ENCODE data around the gene SFXN5. TPM values are rescaled to one million over a fixed set of nuclear protein-coding genes. Genes with fewer than 3 reads are reported as not detected.

SFXN5 gene
- total RNA-seq, 1 experiment from 2014 or later, result 23.9 TPM

DNA sequence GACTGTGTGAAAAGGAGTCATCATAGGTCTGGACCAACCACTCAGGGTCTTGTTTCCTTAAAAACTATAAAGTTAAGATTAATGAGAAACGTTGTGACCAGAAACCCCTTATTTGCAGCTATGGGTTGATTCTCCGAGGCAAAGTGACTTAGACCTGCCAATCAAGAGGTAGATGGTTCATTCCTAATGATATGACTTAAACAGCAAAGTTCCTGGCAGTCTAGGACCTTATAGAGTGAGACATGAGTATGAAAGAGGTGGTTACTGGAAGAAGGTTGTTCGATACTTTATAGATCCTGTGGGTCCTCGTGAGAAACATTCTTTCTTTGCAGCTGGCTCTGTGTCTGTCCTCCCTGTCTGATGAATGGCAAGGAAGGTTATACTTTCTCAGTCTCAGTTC lies 8.0 kb downstream of the SFXN5 start:
- Histone ChIP-seq H3K36me3 (replicated peaks; ENCODE audit: control insufficient read depth, insufficient read depth, low read length) (no peaks in the 10 kb centered on the region; the same call in 1 of the 2 replicates), H3K4me3 (ENCODE audit: insufficient read depth, low read depth, low read length) (no peak overlapping the region), H3K27me3 (ENCODE audit: control insufficient read depth, insufficient read depth, low read length) (no peaks in the 10 kb centered on the region)
- DNase-seq, result no peak

DNA sequence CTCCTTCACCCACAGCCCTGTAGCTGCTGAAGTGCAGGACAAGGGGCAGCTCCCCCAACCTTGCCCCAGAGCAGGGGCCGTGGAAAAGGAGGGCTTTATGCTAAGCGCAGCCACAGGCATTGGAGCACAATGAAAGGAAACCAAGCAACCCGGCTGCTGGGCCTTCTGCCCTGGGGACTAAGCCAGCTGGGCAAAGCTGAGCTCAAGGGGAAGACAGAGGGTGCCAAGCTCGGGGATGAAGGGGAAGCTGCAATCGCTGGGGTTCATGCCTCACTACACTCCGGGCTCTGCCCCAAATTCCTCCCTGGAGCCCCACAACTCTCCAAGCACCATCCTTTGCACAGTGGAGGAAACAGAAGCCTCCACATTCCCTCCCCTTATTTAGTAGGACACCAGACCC lies 12.4 kb downstream of the SFXN5 start:
- no peak overlapping the region for H3K4me3 ChIP-seq (ENCODE audit: insufficient read depth, low read depth, low read length)
- no peaks in the 10 kb centered on the region for H3K27me3 ChIP-seq (ENCODE audit: control insufficient read depth, insufficient read depth, low read length)
- DNase-seq, result no peak
- H3K36me3 ChIP-seq (replicated peaks; ENCODE audit: control insufficient read depth, insufficient read depth, low read length), result peaks cover 3% of the 10 kb centered on the region

DNA sequence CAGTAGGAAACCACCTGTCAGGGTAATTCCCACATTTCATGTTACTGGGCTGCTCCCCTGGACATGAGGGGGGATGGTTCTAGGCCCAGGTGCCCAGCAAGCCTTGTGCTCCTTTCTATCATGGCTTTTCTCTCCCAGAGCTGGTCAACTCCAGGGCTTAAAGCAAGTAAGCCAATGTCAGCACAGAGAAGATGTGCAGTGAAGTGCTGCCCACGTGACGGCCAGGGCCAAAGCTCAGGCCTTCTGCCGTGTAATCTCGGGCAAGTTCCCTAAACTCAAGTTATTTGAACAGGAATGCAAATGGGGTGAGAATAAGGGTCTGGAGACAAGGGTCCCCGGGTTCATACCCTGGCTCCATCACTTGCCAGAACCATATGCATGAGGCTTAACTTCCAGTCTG lies 16.5 kb downstream of the SFXN5 start:
- no peak for DNase-seq
- Histone ChIP-seq H3K36me3 (replicated peaks; ENCODE audit: control insufficient read depth, insufficient read depth, low read length) (peaks cover 3% of the 10 kb centered on the region), H3K27me3 (ENCODE audit: control insufficient read depth, insufficient read depth, low read length) (no peaks in the 10 kb centered on the region), H3K4me3 (ENCODE audit: insufficient read depth, low read depth, low read length) (no peak overlapping the region)

DNA sequence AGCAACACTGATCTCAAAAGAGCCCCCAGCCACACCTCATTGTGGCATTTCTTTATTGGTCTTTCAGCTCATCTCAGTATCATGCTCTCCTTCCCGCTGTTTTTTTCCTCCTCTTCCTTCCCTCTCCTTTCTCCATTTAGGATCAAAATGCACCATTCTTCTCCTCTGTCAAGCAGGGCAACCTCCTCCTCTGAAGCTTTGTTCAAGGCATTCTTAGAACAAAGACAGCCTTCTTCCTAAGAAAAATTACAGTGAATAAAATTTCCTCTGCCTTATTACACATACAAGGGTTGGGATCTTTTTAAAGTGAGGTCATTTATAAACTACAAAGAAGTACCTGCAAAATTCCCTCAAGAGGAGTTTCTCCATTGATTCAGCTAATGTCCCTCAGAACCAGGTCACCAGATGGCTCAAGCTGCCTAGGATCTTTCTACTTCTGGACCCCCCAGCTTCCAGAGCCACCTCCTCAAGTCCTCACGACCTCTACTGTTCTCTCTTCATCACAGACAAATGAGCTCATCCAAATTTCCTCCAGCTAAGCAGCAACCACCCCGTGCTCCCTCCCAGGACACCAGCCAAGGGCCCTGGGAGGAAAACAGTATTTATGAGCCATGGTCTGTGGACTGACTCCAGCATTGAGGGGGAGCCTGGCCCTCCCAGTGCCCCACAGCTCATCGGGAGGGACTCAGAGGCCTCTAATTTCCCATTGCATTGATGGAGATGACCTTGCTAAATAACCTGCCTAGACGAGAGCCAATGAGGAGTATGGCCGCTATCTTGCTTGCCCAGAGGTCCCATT lies 18.0 kb downstream of the SFXN5 start:
- H3K27me3 ChIP-seq (ENCODE audit: control insufficient read depth, insufficient read depth, low read length), result no peaks in the 10 kb centered on the region
- DNase-seq, result no peak
- H3K4me3 ChIP-seq (ENCODE audit: insufficient read depth, low read depth, low read length), result no peak overlapping the region
- peaks cover 3% of the 10 kb centered on the region for H3K36me3 ChIP-seq (replicated peaks; ENCODE audit: control insufficient read depth, insufficient read depth, low read length)

DNA sequence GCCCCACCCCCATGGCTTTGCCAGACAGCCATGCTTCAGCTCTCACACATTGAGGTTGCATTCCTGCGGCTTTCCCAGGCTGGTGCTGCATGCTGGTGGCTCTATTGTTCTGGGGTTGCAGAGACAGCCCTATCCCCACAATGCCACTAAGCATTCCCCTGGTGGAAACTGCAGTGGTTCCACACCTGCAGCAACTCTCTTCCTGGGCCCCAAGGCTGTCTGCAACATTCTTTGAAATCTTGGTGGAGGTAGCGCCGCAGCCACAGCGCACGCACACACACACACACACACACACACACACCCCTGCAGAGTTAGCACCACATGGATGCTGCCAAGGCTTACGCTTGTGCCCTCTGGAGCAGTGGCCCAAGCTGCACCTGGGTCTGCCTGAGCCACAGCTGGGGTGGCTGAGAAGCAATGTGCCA lies 21.4 kb downstream of the SFXN5 start:
- no peak overlapping the region for H3K4me3 ChIP-seq (ENCODE audit: insufficient read depth, low read depth, low read length)
- H3K36me3 ChIP-seq (replicated peaks; ENCODE audit: control insufficient read depth, insufficient read depth, low read length), result no peaks in the 10 kb centered on the region
- peak; percentile 54 for DNase-seq
- H3K27me3 ChIP-seq (ENCODE audit: control insufficient read depth, insufficient read depth, low read length), result no peaks in the 10 kb centered on the region

DNA sequence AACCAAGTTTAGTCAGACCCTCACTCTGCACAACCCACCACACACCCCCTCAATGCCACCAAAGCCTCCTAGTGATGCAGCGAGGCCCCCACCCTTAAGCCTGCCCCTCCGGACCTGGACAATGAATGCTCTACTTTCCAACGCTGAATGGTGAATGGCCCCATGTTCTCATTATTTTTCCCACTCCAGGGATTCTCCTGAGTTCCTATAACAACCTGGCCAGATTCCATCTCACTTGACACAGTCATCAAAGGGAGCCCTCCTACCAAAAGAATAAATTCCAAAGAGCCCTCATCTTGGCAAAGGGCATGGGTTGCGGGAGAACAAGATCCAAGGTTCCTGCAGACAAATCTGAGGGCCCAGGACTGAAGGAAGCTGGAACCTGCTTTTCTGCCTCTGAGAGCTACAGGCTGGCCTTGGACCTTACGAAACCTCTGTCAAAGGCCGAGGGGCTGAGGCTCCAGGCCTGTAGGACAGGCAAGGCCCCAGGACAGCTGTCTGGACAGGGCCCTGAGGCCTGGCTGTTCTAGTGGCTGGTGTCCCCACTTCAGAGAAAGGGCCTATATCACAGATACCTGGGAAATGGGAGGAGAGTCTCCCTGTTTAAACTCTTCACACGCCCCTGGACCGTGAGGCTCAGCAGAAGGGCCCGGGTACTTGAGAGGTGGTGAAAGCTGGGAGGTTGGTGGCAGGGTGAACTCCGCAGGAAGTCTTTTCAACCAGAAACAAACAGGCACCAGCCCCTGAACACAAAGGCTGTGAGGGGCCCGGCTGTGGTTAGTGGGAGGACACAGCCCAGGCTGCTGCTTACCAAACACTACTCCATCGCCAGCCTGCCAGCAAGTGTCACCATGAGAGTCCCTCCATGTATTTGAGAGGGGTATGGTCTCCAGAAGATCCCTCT lies 27.3 kb downstream of the SFXN5 start:
- no peak overlapping the region for H3K4me3 ChIP-seq (ENCODE audit: insufficient read depth, low read depth, low read length)
- no peaks in the 10 kb centered on the region for H3K27me3 ChIP-seq (ENCODE audit: control insufficient read depth, insufficient read depth, low read length)
- H3K36me3 ChIP-seq (replicated peaks; ENCODE audit: control insufficient read depth, insufficient read depth, low read length), result no peaks in the 10 kb centered on the region
- DNase-seq, result no peak

DNA sequence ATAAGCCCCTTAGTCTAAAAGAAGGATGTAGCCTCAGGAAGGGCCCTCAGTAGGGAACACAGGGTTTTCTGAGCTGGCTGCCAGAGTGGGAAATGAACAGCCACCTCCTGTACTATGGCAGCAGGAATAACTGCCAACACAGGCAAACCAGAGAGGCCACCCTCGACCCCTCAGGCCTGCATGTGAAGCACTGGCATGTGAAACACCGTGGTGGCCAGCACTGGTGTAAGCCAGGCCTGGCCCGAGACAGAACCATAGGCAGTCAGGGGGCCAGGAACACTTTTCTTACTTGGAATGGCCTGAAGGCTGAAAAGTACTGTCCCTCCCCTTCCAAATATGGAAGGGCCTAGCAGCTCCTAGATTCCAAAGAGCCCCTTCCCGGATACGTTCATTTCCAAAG lies 28.2 kb downstream of the SFXN5 start:
- Histone ChIP-seq H3K27me3 (ENCODE audit: control insufficient read depth, insufficient read depth, low read length) (no peaks in the 10 kb centered on the region), H3K4me3 (ENCODE audit: insufficient read depth, low read depth, low read length) (no peak overlapping the region), H3K36me3 (replicated peaks; ENCODE audit: control insufficient read depth, insufficient read depth, low read length) (no peaks in the 10 kb centered on the region)
- DNase-seq, result no peak

DNA sequence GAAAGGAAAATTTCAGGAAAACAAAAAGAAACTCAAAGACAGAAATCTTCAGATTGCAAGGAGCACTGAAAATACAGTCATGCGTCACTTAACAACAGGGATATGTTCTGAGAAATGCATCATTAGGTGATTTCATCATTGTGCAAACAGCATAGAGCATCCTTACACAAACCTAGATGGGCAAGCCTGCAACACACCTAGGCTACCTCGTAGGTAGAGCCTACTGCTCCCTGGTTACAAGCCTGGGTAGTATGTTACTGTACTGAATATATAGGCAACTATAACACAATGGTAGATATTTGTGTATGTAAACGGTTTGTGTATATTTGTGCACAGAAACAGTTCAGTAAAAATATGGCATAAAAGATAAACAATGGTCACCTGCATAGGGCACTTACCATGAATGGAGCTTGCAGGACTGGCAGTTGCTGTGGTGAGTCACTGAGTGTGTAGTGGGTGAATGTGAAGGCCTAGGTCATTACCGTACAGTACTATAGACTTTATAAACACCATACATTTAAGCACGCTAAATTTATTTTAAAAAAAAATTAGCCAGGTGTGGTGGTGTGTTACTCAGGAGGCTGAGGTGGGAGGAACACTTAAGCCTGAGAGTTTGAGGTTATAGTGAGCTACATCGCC lies 33.4 kb downstream of the SFXN5 start:
- Histone ChIP-seq H3K4me3 (ENCODE audit: insufficient read depth, low read depth, low read length) (no peak overlapping the region), H3K36me3 (replicated peaks; ENCODE audit: control insufficient read depth, insufficient read depth, low read length) (no peaks in the 10 kb centered on the region), H3K27me3 (ENCODE audit: control insufficient read depth, insufficient read depth, low read length) (no peaks in the 10 kb centered on the region)
- DNase-seq, result no peak

DNA sequence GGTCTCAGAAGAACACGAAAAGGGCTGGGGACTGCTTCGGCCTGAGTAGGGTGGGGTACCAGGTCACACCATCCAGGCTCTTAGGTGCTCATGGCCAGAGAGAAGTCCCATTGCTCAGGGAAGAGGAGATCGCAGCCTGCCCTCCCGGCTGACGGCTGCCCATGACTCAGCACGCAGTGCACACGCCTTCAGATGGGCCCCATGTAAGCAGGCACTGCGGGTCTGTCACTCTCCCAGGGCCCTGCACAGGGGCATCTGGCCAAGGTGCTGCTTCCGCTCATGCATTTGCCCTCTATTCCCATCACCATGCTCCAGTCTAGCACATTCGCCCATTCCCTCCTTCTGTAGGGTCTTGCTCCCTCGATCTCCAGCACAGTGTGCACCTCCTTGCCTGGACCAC lies 34.7 kb downstream of the SFXN5 start:
- no peak for DNase-seq

DNA sequence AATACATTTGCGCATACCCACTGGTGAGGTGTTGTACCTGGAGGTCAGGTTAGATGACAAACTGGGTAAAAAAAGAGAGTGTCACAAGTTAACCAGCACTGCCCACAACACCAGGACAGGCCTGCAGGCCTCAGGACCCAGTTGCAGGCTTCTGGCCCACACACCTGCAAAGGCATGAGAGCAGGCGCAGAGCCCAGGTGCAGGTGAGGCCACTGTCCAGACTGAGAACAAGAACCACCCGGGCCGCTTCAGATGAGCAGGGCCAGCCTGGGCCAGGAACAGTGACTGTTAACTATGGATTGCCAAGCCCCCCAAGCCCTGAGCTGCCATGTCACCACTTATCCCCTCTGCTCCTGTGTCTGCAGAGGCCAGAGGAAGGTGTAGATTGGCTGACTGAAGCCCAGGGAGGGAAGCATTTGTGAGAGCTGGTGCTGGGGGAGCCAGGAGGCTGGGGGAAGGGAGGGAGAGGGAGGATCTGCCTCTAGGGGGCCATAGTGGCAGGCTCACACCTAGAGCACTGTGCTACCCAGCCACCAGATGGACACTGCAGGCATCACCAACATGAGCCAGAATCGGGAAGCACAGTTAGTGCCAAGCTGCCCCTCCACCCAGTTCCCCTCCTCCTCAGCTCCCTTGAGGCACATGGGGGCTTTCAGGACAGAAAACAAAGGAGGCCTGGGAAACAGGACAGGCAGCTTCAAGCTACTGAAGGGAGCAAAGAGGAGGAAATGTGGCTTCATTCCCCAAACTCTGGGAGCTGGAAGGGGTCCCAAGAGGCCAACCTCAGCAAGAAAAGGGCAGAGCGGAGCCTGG lies 35.4 kb downstream of the SFXN5 start:
- Histone ChIP-seq H3K27me3 (ENCODE audit: control insufficient read depth, insufficient read depth, low read length) (no peaks in the 10 kb centered on the region), H3K36me3 (replicated peaks; ENCODE audit: control insufficient read depth, insufficient read depth, low read length) (no peaks in the 10 kb centered on the region), H3K4me3 (ENCODE audit: insufficient read depth, low read depth, low read length) (no peak overlapping the region)
- peak; percentile 79 for DNase-seq

More for the DNA sequence above, 34.7 kb downstream of the SFXN5 start:
- Histone ChIP-seq H3K27me3 (ENCODE audit: control insufficient read depth, insufficient read depth, low read length) (no peaks in the 10 kb centered on the region), H3K4me3 (ENCODE audit: insufficient read depth, low read depth, low read length) (no peak overlapping the region), H3K36me3 (replicated peaks; ENCODE audit: control insufficient read depth, insufficient read depth, low read length) (no peaks in the 10 kb centered on the region)

DNA sequence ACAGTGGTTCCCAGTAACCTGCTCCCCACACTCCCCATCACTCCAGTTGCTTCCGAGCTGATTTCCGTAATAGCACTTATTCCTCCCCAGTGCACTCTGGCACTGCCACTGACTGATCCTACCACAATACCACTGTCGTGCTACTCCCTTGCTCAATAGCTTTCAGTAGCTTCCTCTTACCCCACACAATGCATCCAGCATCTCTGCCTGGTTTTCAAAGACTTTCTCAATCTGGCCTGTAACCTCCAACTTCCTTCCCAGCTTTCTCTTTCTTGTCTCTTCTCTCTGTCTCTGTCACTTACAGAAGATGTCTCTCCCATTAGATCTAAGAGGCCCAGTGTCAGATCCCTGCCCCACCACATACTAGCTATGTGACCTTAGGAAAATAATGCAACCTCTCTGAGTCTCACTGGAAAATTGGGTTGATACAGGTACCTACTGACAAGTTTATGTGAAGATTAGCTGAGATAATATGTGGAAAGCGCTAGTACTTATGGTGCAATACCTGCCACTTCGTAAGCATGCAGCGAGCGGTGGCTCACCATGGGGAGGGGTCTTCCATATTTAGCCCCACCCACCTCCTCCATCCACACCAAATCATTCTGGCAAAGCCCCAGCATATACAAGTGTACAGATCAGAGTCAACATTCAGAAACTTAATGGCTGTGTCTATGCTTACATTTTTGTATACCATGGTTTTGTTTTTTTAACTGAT lies 36.7 kb downstream of the SFXN5 start:
- Histone ChIP-seq H3K4me3 (ENCODE audit: insufficient read depth, low read depth, low read length) (no peak overlapping the region), H3K27me3 (ENCODE audit: control insufficient read depth, insufficient read depth, low read length) (no peaks in the 10 kb centered on the region), H3K36me3 (replicated peaks; ENCODE audit: control insufficient read depth, insufficient read depth, low read length) (no peaks in the 10 kb centered on the region)
- no peak for DNase-seq

DNA sequence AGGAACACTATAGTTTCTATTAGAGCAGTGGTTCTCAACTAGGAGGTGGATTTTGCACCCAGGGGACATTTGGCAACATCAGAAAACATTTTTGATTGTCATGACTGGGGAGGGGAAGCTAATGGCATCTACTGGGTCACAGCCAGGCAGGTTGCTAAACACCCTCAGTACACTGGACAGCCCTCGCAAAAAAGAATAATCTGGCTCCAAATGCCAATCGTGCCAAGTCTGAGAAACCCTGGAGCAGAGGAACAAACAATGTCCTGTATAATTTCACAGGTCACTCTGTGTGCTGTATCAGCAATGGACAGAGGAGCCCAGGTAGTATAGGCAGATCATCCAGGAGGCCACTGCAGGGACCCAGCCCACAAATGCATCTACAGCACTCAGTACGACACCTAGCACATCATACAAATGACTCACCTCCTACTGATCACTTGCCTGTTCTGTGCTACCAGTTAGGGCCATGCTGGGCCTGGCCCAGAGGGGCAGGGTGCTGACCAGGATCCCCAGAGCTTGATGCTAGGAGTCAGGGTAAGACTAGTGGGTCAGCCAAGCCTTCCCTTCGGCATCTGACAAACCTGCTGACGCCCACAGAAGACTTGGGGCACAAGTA lies 37.6 kb downstream of the SFXN5 start:
- Histone ChIP-seq H3K4me3 (ENCODE audit: insufficient read depth, low read depth, low read length) (no peak overlapping the region), H3K27me3 (ENCODE audit: control insufficient read depth, insufficient read depth, low read length) (no peaks in the 10 kb centered on the region), H3K36me3 (replicated peaks; ENCODE audit: control insufficient read depth, insufficient read depth, low read length) (no peaks in the 10 kb centered on the region)
- DNase-seq, result no peak

DNA sequence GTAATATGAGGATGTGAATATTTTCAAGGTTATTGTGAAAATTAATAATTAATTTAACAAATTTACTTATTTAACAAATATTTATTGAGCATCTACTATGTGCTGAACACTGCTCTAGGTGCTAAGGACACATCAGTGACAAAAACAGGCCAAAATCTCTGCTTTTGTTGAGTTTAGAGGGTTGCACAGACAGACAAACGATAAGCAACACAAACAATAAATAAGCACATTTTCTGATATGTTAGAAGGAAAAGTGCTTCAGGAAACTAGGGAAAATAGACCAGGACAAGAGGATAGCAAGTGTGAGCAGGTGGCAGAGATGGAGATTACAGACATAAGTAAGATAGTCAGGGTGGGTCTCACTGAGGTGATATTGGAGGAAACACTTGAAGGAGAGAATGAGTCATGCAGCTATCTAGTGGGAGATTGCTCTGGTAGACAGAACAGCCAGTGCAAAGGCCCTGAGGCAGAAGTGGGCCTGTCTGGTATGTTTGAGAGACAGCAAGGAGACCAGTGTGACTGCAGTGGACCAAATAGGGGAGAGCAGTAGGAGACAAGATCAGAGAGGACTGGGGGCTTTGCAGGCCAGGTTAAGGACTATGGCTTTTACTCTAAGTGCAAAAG lies 38.3 kb downstream of the SFXN5 start:
- no peaks in the 10 kb centered on the region for H3K36me3 ChIP-seq (replicated peaks; ENCODE audit: control insufficient read depth, insufficient read depth, low read length)
- DNase-seq, result no peak
- no peaks in the 10 kb centered on the region for H3K27me3 ChIP-seq (ENCODE audit: control insufficient read depth, insufficient read depth, low read length)
- no peak overlapping the region for H3K4me3 ChIP-seq (ENCODE audit: insufficient read depth, low read depth, low read length)
